ENCODE data around the gene CD53. TPM values are rescaled to one million over a fixed set of nuclear protein-coding genes. Genes with fewer than 3 reads are reported as not detected.

CD53 gene
- total RNA-seq, 4 donors from 2014 or later: 6.2 to 11.1 (median 9.3) TPM

- Histone ChIP-seq H3K4me3 (no peak overlapping the region), H3K27me3 (no peaks in the 10 kb centered on the region), H3K27ac (no peak overlapping the region), H3K4me1 (no peaks in the 10 kb centered on the region), H3K9me3 (no peaks in the 10 kb centered on the region), H3K36me3 (no peaks in the 10 kb centered on the region)
- no peak for DNase-seq (ENCODE audit: low spot score in 2 of 2)
- WGBS: 66% methylated on average over 3 of the region's 3 CpGs
- TF ChIP-seq EP300 (IDR thresholded peaks at IDR 0.05): no peak
- no peak for TF ChIP-seq POLR2AphosphoS5 (IDR thresholded peaks at IDR 0.05)
- TF ChIP-seq, protein P1, sequence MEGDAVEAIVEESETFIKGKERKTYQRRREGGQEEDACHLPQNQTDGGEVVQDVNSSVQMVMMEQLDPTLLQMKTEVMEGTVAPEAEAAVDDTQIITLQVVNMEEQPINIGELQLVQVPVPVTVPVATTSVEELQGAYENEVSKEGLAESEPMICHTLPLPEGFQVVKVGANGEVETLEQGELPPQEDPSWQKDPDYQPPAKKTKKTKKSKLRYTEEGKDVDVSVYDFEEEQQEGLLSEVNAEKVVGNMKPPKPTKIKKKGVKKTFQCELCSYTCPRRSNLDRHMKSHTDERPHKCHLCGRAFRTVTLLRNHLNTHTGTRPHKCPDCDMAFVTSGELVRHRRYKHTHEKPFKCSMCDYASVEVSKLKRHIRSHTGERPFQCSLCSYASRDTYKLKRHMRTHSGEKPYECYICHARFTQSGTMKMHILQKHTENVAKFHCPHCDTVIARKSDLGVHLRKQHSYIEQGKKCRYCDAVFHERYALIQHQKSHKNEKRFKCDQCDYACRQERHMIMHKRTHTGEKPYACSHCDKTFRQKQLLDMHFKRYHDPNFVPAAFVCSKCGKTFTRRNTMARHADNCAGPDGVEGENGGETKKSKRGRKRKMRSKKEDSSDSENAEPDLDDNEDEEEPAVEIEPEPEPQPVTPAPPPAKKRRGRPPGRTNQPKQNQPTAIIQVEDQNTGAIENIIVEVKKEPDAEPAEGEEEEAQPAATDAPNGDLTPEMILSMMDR (IDR thresholded peaks at IDR 0.05): no peak
- no peak for TF ChIP-seq POLR2A (IDR thresholded peaks at IDR 0.05)
Observed at GRCh38 chr1:110903853-110904500, 31.0 kb downstream of the CD53 start.

DNA sequence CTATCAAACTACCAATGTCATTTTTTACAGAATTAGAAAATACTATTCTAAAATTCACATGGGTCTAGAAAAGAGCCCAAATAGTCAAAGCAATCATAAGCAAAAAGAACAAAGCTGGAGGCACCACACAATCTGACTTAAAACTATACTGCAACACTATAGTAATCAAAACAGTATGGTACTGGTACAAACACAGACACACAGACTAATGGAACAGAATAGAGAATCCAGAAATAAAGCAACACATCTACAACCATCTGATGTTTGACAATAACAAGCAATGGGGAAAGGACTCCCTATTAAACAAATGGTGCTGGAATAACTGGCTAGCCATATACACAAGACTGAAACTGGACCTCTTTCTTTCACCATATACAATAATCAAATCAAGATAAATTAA is 39.8 kb downstream of the CD53 start:
- no peak overlapping the region for H3K27ac ChIP-seq
- no peak overlapping the region for H3K4me3 ChIP-seq
- no peaks in the 10 kb centered on the region for H3K4me1 ChIP-seq
- TF ChIP-seq POLR2A (IDR thresholded peaks at IDR 0.05) (no peak), POLR2AphosphoS5 (IDR thresholded peaks at IDR 0.05) (no peak), EP300 (IDR thresholded peaks at IDR 0.05) (no peak)
- TF ChIP-seq, protein P1 (IDR thresholded peaks at IDR 0.05): no peak
- no peak for DNase-seq (ENCODE audit: low spot score in 2 of 2)
- no peaks in the 10 kb centered on the region for H3K27me3 ChIP-seq
- H3K36me3 ChIP-seq: no peaks in the 10 kb centered on the region
- H3K9me3 ChIP-seq: peaks cover 6% of the 10 kb centered on the region

DNA sequence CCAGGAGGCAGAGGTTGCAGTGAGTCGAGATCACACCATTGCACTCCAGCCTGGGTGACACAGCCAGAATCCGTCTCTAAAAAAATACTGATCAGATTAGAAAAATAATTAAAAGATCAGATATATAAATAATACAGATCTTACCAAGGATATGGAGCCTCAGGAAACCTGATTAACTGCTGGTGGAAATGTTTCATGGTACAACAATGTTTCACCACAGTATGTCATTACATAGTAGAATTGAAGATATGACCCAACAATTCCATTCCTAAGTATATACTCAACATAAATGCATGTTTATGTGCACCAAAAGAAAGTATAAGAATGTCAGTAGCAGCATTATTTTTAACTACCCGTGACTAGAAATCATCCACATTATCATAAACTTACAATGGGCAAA is 41.7 kb downstream of the CD53 start:
- no peak for DNase-seq (ENCODE audit: low spot score in 2 of 2)
- no peaks in the 10 kb centered on the region for H3K4me1 ChIP-seq
- H3K4me3 ChIP-seq: no peak overlapping the region
- no peaks in the 10 kb centered on the region for H3K27me3 ChIP-seq
- H3K27ac ChIP-seq: no peak overlapping the region
- H3K9me3 ChIP-seq: peaks cover 6% of the 10 kb centered on the region
- 91% methylated on average over 3 of the region's 3 CpGs for WGBS
- TF ChIP-seq POLR2A (IDR thresholded peaks at IDR 0.05) (no peak), POLR2AphosphoS5 (IDR thresholded peaks at IDR 0.05) (no peak), EP300 (IDR thresholded peaks at IDR 0.05) (no peak)
- TF ChIP-seq, protein P1 (IDR thresholded peaks at IDR 0.05): no peak
- no peaks in the 10 kb centered on the region for H3K36me3 ChIP-seq

DNA sequence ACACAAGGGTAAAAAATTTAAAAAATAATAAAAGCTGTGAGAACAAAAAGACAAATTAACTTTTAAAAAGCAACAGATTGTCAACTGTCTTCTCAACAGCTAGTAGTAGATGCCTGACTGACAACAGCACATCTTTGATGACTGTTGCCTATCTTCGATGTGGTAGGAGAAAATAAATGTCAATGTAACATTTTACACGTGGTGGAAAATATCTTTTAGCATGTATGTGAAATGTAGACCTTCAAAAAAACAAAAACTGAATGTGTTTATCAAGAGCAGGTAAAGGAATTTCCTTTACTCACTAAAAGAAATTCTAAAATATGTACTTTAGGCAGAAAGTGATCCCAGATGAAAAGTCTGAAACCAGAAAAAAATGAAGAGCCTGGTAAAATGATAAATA is 42.9 kb downstream of the CD53 start:
- 71% methylated on average over 2 of the region's 2 CpGs for WGBS
- Histone ChIP-seq H3K4me1 (no peaks in the 10 kb centered on the region), H3K36me3 (no peaks in the 10 kb centered on the region), H3K4me3 (no peak overlapping the region), H3K9me3 (peaks cover 6% of the 10 kb centered on the region), H3K27me3 (no peaks in the 10 kb centered on the region), H3K27ac (no peak overlapping the region)
- DNase-seq (ENCODE audit: low spot score in 2 of 2): no peak
- TF ChIP-seq POLR2AphosphoS5 (IDR thresholded peaks at IDR 0.05): no peak
- TF ChIP-seq, protein P1 (IDR thresholded peaks at IDR 0.05): no peak
- TF ChIP-seq POLR2A (IDR thresholded peaks at IDR 0.05): no peak

DNA sequence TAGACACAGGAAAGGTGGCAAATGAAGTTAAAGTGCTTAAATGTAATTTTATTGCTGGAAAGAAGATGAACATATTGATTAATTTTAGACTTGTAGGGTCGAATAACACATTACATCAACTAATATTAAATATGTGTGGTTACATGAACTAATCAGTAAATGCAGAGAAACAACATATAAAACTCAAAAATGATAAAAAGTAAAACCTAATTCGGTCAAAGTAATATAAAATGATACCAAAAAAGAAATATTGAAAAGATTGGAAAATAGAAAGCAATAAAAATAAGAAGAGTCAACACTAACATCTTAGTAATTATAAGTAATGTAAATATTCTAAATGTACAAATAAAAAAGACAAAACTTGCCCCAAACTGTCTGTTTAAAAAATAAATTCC is 43.3 kb downstream of the CD53 start:
- DNase-seq (ENCODE audit: low spot score in 2 of 2): no peak
- peaks cover 6% of the 10 kb centered on the region for H3K9me3 ChIP-seq
- no peaks in the 10 kb centered on the region for H3K36me3 ChIP-seq
- H3K27me3 ChIP-seq: no peaks in the 10 kb centered on the region
- no peak overlapping the region for H3K4me3 ChIP-seq
- no peak overlapping the region for H3K27ac ChIP-seq
- no peaks in the 10 kb centered on the region for H3K4me1 ChIP-seq
- 81% methylated on average over 2 of the region's 2 CpGs for WGBS
- no peak for TF ChIP-seq EP300 (IDR thresholded peaks at IDR 0.05)
- TF ChIP-seq POLR2AphosphoS5 (IDR thresholded peaks at IDR 0.05): no peak
- TF ChIP-seq POLR2A (IDR thresholded peaks at IDR 0.05): no peak
- TF ChIP-seq, protein P1 (IDR thresholded peaks at IDR 0.05): no peak

Data from suprapubic skin (tissue), 4 donors.